OCI-LY7 (cell line): ENCODE results near the gene THSD7B. TPM values are rescaled to one million over a fixed set of nuclear protein-coding genes. Genes with fewer than 3 reads are reported as not detected.

Experiments
- BruUV-seq: library from RNA; stranded (reverse); fragments of 400-500 nt; replicated peaks from 2 replicates; lab custom pipeline; 2021; lab: Mats Ljungman, UMichigan
- CTCF ChIA-PET: fragments of 300-600 bp; sonication (Branson Sonifier 250); formaldehyde crosslinking; loops from one replicate; lab custom pipeline; 2022; ENCODE audit warnings: antibody characterized with exemption; ENCODE audit not compliant: unreplicated experiment; lab: Charles Lee
- POLR2A ChIA-PET: fragments of 300-600 bp; sonication (Branson Sonifier 250); formaldehyde crosslinking; loops from one replicate; lab custom pipeline; 2022; ENCODE audit warnings: antibody characterized with exemption; lab: Charles Lee
- DNase-seq: peaks from one replicate; pipeline ENCODE4 v3.0.0-alpha.2; 2015; ENCODE audit warnings: low spot score
- H2AFZ ChIP-seq: fragments of 200-600 bp; sonication (generic), shearing (Covaris generic); 2 replicates; pipeline ENCODE4 v1.6.1; 2014; ENCODE audit warnings: mild to moderate bottlenecking, antibody characterized with exemption, low read length, moderate library complexity
- H3K27ac ChIP-seq: fragments of 200-600 bp; sonication (generic); 2 replicates; pipeline ENCODE4 v1.5.1; 2014; ENCODE audit warnings: mixed run types, low read depth, mild to moderate bottlenecking, moderate library complexity, low read length, inconsistent platforms; ENCODE audit not compliant: poor library complexity, severe bottlenecking
- H3K36me3 ChIP-seq: fragments of 200-600 bp; sonication (generic); 2 replicates; pipeline ENCODE4 v1.6.1; 2014; ENCODE audit warnings: mild to moderate bottlenecking, antibody characterized with exemption, low read length, moderate library complexity, mixed read lengths; ENCODE audit not compliant: insufficient read depth
- H3K4me1 ChIP-seq: fragments of 200-600 bp; sonication (generic); 2 replicates; pipeline ENCODE4 v1.5.1; 2014; ENCODE audit warnings: mild to moderate bottlenecking, low read length; ENCODE audit not compliant: insufficient read depth, poor library complexity, severe bottlenecking
- H3K4me2 ChIP-seq: fragments of 200-600 bp; sonication (generic); 2 replicates; pipeline ENCODE4 v1.6.1; 2014; ENCODE audit warnings: mild to moderate bottlenecking, low read length
- H3K4me3 ChIP-seq: fragments of 200-600 bp; sonication (generic); 2 replicates; pipeline ENCODE4 v1.5.1; 2014; ENCODE audit warnings: mild to moderate bottlenecking, low read depth, low read length; ENCODE audit not compliant: poor library complexity, severe bottlenecking
- H3K79me2 ChIP-seq: fragments of 200-600 bp; sonication (generic); 2 replicates; pipeline ENCODE4 v1.6.1; 2016; ENCODE audit warnings: low read depth, mild to moderate bottlenecking, low read length, moderate library complexity, mixed read lengths; ENCODE audit not compliant: insufficient read depth
- H3K9me2 ChIP-seq: fragments of 200-600 bp; sonication (generic); 2 replicates; pipeline ENCODE4 v1.6.1; 2016; ENCODE audit warnings: mild to moderate bottlenecking, low read length, mixed read lengths; ENCODE audit not compliant: insufficient read depth
- H3K9me3 ChIP-seq: fragments of 200-600 bp; sonication (generic); 2 replicates; pipeline ENCODE4 v1.6.1; 2014; ENCODE audit warnings: mild to moderate bottlenecking, mixed run types, low read length, mixed read lengths
- H4K20me1 ChIP-seq: fragments of 200-600 bp; sonication (generic); 2 replicates; pipeline ENCODE4 v1.6.1; 2014; ENCODE audit warnings: mild to moderate bottlenecking, antibody characterized with exemption, low read length, moderate library complexity, mixed read lengths; ENCODE audit not compliant: insufficient read depth
- EZH2phosphoT487 ChIP-seq: fragments of 200-600 bp; sonication (generic); IDR thresholded peaks from 2 replicates; pipeline ENCODE4 v1.6.1; 2018; ENCODE audit warnings: low read depth, borderline replicate concordance, mild to moderate bottlenecking, mixed run types, antibody characterized with exemption, low read length, moderate library complexity, mixed read lengths
- intact Hi-C: fragments of 100-400 bp; cut with micrococcal nuclease; formaldehyde crosslinking; loops from one replicate; pipeline ENCODE4 v1.10.0; 2022; ENCODE audit not compliant: unreplicated experiment
- total RNA-seq, 2 experiments: library from RNA; depleted of rRNA in 1 of 2; stranded (reverse); fragments of >200 nt in 1 of 2; shearing (Covaris generic) in 1 of 2; gene quantifications; 2 replicates each; pipeline ENCODE4 v1.2.3, GENCODE V29; 2014 to 2022
- TF ChIP-seq, protein P1 (sequence below): fragments of 200-600 bp; sonication (generic); conservative IDR thresholded peaks from 2 replicates; pipeline ENCODE4 v1.5.1; 2014; ENCODE audit warnings: mild to moderate bottlenecking, antibody characterized with exemption, low read length, moderate library complexity, mixed read lengths

Gene THSD7B
- total RNA-seq, 2 experiments from 2014 or later, result 1.8 TPM

DNA sequence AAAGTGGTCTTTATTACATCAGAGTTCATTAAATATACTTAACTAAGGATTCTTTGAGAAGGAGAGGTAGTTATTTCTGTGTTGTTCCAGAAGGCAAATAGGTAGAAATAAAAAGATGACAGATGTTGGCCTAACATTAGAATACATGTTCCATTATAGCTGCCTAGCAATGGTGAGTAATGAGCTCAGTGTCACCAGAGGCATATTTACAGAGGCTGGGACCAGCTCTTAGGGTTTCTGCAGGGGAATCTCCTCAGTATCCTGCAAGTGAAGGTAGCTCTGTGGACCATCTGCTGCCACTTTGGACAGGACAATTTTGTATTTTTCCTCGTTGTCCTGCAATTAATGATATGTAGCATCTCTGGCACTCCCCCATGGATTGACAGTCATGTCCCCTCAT lies 416.0 kb downstream of the THSD7B start:
- H2AFZ ChIP-seq, result no peak overlapping the region
- intact Hi-C loops, result no loop called here
- H4K20me1 ChIP-seq, result no peaks in the 10 kb centered on the region
- H3K4me1 ChIP-seq, result no peaks in the 10 kb centered on the region
- H3K4me2 ChIP-seq, result no peak overlapping the region
- no peak for DNase-seq
- CTCF ChIA-PET, result no interaction called here
- TF ChIP-seq, protein P1, sequence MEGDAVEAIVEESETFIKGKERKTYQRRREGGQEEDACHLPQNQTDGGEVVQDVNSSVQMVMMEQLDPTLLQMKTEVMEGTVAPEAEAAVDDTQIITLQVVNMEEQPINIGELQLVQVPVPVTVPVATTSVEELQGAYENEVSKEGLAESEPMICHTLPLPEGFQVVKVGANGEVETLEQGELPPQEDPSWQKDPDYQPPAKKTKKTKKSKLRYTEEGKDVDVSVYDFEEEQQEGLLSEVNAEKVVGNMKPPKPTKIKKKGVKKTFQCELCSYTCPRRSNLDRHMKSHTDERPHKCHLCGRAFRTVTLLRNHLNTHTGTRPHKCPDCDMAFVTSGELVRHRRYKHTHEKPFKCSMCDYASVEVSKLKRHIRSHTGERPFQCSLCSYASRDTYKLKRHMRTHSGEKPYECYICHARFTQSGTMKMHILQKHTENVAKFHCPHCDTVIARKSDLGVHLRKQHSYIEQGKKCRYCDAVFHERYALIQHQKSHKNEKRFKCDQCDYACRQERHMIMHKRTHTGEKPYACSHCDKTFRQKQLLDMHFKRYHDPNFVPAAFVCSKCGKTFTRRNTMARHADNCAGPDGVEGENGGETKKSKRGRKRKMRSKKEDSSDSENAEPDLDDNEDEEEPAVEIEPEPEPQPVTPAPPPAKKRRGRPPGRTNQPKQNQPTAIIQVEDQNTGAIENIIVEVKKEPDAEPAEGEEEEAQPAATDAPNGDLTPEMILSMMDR, result no peak
- no peak for TF ChIP-seq EZH2phosphoT487
- no TSS peak for BruUV-seq
- no peaks in the 10 kb centered on the region for H3K9me2 ChIP-seq
- H3K4me3 ChIP-seq, result no peak overlapping the region
- no peak overlapping the region for H3K27ac ChIP-seq
- no peaks in the 10 kb centered on the region for H3K9me3 ChIP-seq
- H3K79me2 ChIP-seq, result no peaks in the 10 kb centered on the region
- POLR2A ChIA-PET, result interaction anchor here (0.8 to 1.7 kb wide), 3 partner anchors 13 to 47 kb away, joined by 4 to 6 read pairs (median 4); no protein-coding TSS in a partner anchor
- no peaks in the 10 kb centered on the region for H3K36me3 ChIP-seq

DNA sequence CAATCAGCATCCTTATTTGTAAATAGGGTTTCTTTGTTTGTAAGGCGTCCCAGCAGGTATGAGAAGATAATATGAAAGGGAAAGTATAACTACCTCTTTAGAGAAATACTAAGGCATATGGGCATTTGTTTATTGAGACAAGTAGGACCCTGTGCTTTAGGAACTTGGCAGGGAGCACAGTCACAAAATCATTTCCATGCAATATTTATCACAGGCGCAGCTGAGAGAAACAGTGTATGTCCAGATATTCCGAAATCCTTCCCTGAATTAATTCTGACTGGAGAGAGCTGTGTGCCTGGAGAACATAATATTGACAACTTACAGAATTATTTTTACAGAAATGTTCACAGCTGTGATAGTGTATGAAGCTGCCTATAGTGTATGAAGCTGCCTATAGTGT lies 416.7 kb downstream of the THSD7B start:
- TF ChIP-seq, protein P1, result no peak
- no peak for TF ChIP-seq EZH2phosphoT487
- CTCF ChIA-PET, result no interaction called here
- BruUV-seq, result no TSS peak

DNA sequence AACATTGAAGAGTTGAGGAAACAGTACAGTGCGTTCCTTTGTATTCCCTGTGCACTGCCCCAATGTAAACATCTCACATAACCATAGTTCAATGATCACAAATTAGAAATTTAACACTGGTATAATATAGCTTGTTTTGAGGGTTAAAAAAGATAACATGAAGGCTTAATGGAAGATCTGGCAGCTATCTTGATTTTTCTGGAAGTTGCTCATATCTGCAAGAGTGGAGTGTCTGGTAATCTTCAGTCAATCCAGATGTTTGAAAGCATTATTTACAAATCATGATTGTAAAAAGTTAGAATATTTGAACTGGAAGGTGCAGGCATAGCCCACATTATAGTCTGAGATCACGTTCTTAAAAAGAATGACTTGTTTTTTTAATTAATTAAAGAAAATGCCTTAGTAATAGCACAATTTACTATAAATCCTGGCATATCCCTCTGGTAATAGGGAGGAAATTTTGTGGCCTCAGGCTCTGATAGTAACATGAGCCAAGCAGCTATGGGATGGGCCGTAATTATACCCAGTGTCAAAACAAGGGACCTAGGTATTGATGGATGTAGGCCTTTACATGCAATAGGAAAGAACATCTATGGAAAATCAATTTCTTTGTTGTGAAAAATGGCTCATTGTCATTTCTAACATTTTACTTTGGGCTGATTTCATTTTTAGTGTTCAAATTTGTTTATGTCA lies 418.0 kb downstream of the THSD7B start:
- BruUV-seq, result no TSS peak
- TF ChIP-seq EZH2phosphoT487, result no peak
- TF ChIP-seq, protein P1, result no peak
- Histone ChIP-seq H3K9me2 (no peaks in the 10 kb centered on the region), H3K4me2 (no peak overlapping the region), H4K20me1 (no peaks in the 10 kb centered on the region), H3K4me3 (no peak overlapping the region), H3K79me2 (no peaks in the 10 kb centered on the region), H3K9me3 (no peaks in the 10 kb centered on the region), H3K36me3 (no peaks in the 10 kb centered on the region), H2AFZ (no peak overlapping the region), H3K4me1 (peaks cover 4% of the 10 kb centered on the region), H3K27ac (no peak overlapping the region)
- CTCF ChIA-PET, result no interaction called here
- no peak for DNase-seq
- POLR2A ChIA-PET, result interaction anchor here (1.1 kb wide), 1 partner anchor 10 kb away, joined by 4 read pairs; no protein-coding TSS in a partner anchor
- intact Hi-C loops, result no loop called here

More for the DNA sequence above, 416.7 kb downstream of the THSD7B start:
- intact Hi-C loops, result no loop called here
- no peak for DNase-seq
- H3K27ac ChIP-seq, result no peak overlapping the region
- no peaks in the 10 kb centered on the region for H3K36me3 ChIP-seq
- no peak overlapping the region for H2AFZ ChIP-seq
- peaks cover under 1% of the 10 kb centered on the region for H3K4me1 ChIP-seq
- no peaks in the 10 kb centered on the region for H3K9me2 ChIP-seq
- H4K20me1 ChIP-seq, result no peaks in the 10 kb centered on the region
- POLR2A ChIA-PET, result interaction anchor here (0.8 to 1.7 kb wide), 3 partner anchors 15 to 452 kb away, joined by 3 to 4 read pairs (median 3); no protein-coding TSS in a partner anchor
- no peak overlapping the region for H3K4me2 ChIP-seq
- H3K9me3 ChIP-seq, result no peaks in the 10 kb centered on the region
- no peaks in the 10 kb centered on the region for H3K79me2 ChIP-seq
- H3K4me3 ChIP-seq, result no peak overlapping the region
